GM12878 (cell line): ENCODE results near the gene OPRD1. TPM values are rescaled to one million over a fixed set of nuclear protein-coding genes. Genes with fewer than 3 reads are reported as not detected.

ENCODE experiments used
- ATAC-seq: fragments of 200-7000 bp; cut with Tn5 transposase; 3 replicates; pipeline ENCODE4 v1.9.1; 2020; ENCODE audit warnings: mild to moderate bottlenecking, moderate library complexity
- BruUV-seq: library from RNA; stranded (reverse); fragments of 400-500 nt; replicated peaks from 2 replicates; lab custom pipeline; 2021; lab: Mats Ljungman, UMichigan
- CTCF ChIA-PET: fragments of 300-600 bp; sonication (Branson Sonifier 250); formaldehyde crosslinking; extraction: SDS; loops from one replicate; lab custom pipeline; 2021; ENCODE audit warnings: inconsistent platforms; lab: Yijun Ruan, JAX
- POLR2A ChIA-PET: fragments of 350-600 bp; formaldehyde crosslinking; extraction: SDS; loops from one replicate; lab custom pipeline; 2021; ENCODE audit warnings: inconsistent platforms; lab: Charles Lee
- RAD21 ChIA-PET: fragments of 300-600 bp; sonication (Branson Sonifier 250); formaldehyde crosslinking; loops from one replicate; lab custom pipeline; 2023; ENCODE audit warnings: antibody characterized with exemption; ENCODE audit not compliant: unreplicated experiment; lab: Charles Lee
- SMC1A ChIA-PET: fragments of 300-600 bp; sonication (Branson Sonifier 250); formaldehyde crosslinking; loops from one replicate; lab custom pipeline; 2023; ENCODE audit not compliant: unreplicated experiment, uncharacterized antibody; lab: Charles Lee
- DNase-seq: peaks from one replicate; pipeline ENCODE4 v3.0.0-alpha.2; 2011; ENCODE audit warnings: low read depth, low spot score
- FAIRE-seq: peaks from 3 replicates; lab custom pipeline; 2011; peaks lifted over from hg19 to GRCh38; lab: Jason Lieb, UNC
- H2AFZ ChIP-seq: 2 replicates; pipeline ENCODE4 v1.6.0; 2011; ENCODE audit warnings: low read depth, low read length, control low read depth; ENCODE audit not compliant: control insufficient read depth
- H3K27ac ChIP-seq: 2 replicates; pipeline ENCODE4 v1.5.1; 2011; ENCODE audit warnings: control low read depth; ENCODE audit not compliant: control insufficient read depth, insufficient read depth
- H3K27me3 ChIP-seq, 2 experiments: replicated peaks in 1 of 2; 2 replicates each; pipeline versions ENCODE4 v1.6.0 to v1.6.1; 2011; ENCODE audit warnings: low read length in 1 of 2; ENCODE audit not compliant: control insufficient read depth in 2 of 2, insufficient read depth in 2 of 2
- H3K36me3 ChIP-seq, 2 experiments: 2 replicates each; pipeline ENCODE4 v1.5.1; 2011; ENCODE audit warnings: low read length in 1 of 2; ENCODE audit not compliant: control insufficient read depth in 2 of 2, insufficient read depth in 2 of 2
- H3K4me1 ChIP-seq: 2 replicates; pipeline ENCODE4 v1.6.1; 2011; ENCODE audit warnings: mild to moderate bottlenecking, low read length, moderate library complexity, mixed read lengths; ENCODE audit not compliant: control insufficient read depth, insufficient read depth
- H3K4me2 ChIP-seq: 2 replicates; pipeline ENCODE4 v1.6.0; 2011; ENCODE audit warnings: control low read depth; ENCODE audit not compliant: control insufficient read depth, insufficient read depth
- H3K4me3 ChIP-seq: fragments of 200-600 bp; sonication (generic); 2 replicates; pipeline ENCODE4 v1.5.1; 2016
- H3K79me2 ChIP-seq: 2 replicates; pipeline ENCODE4 v1.6.0; 2011; ENCODE audit warnings: low read length; ENCODE audit not compliant: control insufficient read depth, insufficient read depth
- H3K9ac ChIP-seq: 2 replicates; pipeline ENCODE4 v1.8.0; 2011; ENCODE audit warnings: low read length, control low read depth, mixed read lengths; ENCODE audit not compliant: control insufficient read depth, insufficient read depth
- H3K9me3 ChIP-seq: replicated peaks from 3 replicates; pipeline ENCODE4 v1.5.1; 2011; ENCODE audit warnings: mild to moderate bottlenecking, low read length; ENCODE audit not compliant: control insufficient read depth, insufficient read depth
- H4K20me1 ChIP-seq: 2 replicates; pipeline ENCODE4 v1.6.0; 2011; ENCODE audit not compliant: control insufficient read depth, insufficient read depth
- ASH2L ChIP-seq: fragments of 300-600, 200-600 bp; sonication (generic); IDR thresholded peaks from 2 replicates; pipeline ENCODE4 v1.6.1; 2017; ENCODE audit warnings: low read depth, mild to moderate bottlenecking, borderline replicate concordance
- CBFB ChIP-seq: IDR thresholded peaks from 2 replicates; pipeline ENCODE4 v1.6.1; 2016; ENCODE audit warnings: antibody characterized with exemption, low read depth
- CEBPB ChIP-seq, 2 experiments: fragments of 150-350 bp in 1 of 2; IDR thresholded peaks; 2 replicates each; pipeline ENCODE4 v1.6.1; 2012 to 2014; ENCODE audit warnings: low read depth in 2 of 2, low read length in 2 of 2, borderline replicate concordance in 1 of 2, inconsistent platforms in 1 of 2
- CREB1 ChIP-seq: IDR thresholded peaks from 2 replicates; pipeline ENCODE4 v1.6.1; 2012; ENCODE audit warnings: low read depth, mild to moderate bottlenecking, inconsistent platforms
- EED ChIP-seq: sonication (generic); IDR thresholded peaks from 2 replicates; pipeline ENCODE4 v1.6.1; 2016; ENCODE audit warnings: antibody characterized with exemption, low read depth
- EGR1 ChIP-seq, 2 experiments: IDR thresholded peaks; 1 replicate in 1 of 2; 2 replicates in 1 of 2; pipeline ENCODE4 v1.6.1; 2011 to 2012; ENCODE audit warnings: low read depth in 2 of 2, low read length in 2 of 2, borderline replicate concordance in 1 of 2, mild to moderate bottlenecking in 1 of 2, moderate library complexity in 1 of 2
- KAT2A ChIP-seq: conservative IDR thresholded peaks from 2 replicates; pipeline ENCODE4 v1.6.1; 2011; ENCODE audit warnings: low read depth, low read length; ENCODE audit not compliant: control insufficient read depth
- SMC3 ChIP-seq: IDR thresholded peaks from 2 replicates; pipeline ENCODE4 v1.6.1; 2011; ENCODE audit warnings: low read length, improper control_type of control experiment, borderline replicate concordance
- SP1 ChIP-seq: IDR thresholded peaks from one replicate; pipeline ENCODE4 v1.6.1; 2011; ENCODE audit warnings: low read depth, low read length
- STAT1 ChIP-seq: fragments of 450-650 bp; conservative IDR thresholded peaks from 2 replicates; pipeline ENCODE4 v1.6.1; 2014; ENCODE audit warnings: antibody characterized with exemption, mild to moderate bottlenecking
- TCF3 ChIP-seq: IDR thresholded peaks from 2 replicates; pipeline ENCODE4 v1.6.1; 2012; ENCODE audit warnings: low read depth, mild to moderate bottlenecking, low read length, borderline replicate concordance; ENCODE audit not compliant: insufficient read depth
- USF2 ChIP-seq: IDR thresholded peaks from 2 replicates; pipeline ENCODE4 v1.6.1; 2011; ENCODE audit warnings: low read depth, low read length, improper control_type of control experiment, borderline replicate concordance
- ZNF24 ChIP-seq: fragments of 450-650 bp; IDR thresholded peaks from 2 replicates; pipeline ENCODE4 v1.6.1; 2017; ENCODE audit warnings: antibody characterized with exemption, mild to moderate bottlenecking
- WGBS: methylation state at CpG from one replicate; pipeline ENCODE4 v1.1.6; 2016; ENCODE audit warnings: low lambda C conversion rate; ENCODE audit not compliant: insufficient replicate concordance, insufficient coverage; ENCODE audit errors: missing lambda C conversion rate; 5-methylcytosine and 5-hydroxymethylcytosine counted together
- in situ Hi-C: fragments of 300-500 bp; cut with MboI; formaldehyde crosslinking; loops from 9 replicates; pipeline ENCODE4 v1.14.3; 2018; ENCODE audit warnings: mixed read lengths
- intact Hi-C: fragments of 100-400 bp; cut with micrococcal nuclease; formaldehyde crosslinking; loops from one replicate; pipeline ENCODE4 v1.14.2; 2022; ENCODE audit not compliant: unreplicated experiment
- polyA plus RNA-seq, 11 experiments: library from polyadenylated mRNA; depleted of rRNA in 4 of 11; unstranded in 6 of 11; stranded (reverse) in 5 of 11; fragments of >200 nt; fragmentation: Nextera tagmentation in 4 of 11; fragmentation: Illumina TruSeq in 1 of 11; extraction: Ambion mirVana in 4 of 11; extraction: Trizol in 1 of 11; gene quantifications; 1 replicate in 1 of 11; 2 replicates in 10 of 11; pipeline versions ENCODE4 v1.2.1 to v1.2.3, GENCODE V29; 2011 to 2016; ENCODE audit warnings: inconsistent platforms in 2 of 11, missing spikeins in 2 of 11, low read depth in 1 of 11
- total RNA-seq, 4 experiments: library from RNA; depleted of rRNA in 3 of 4; stranded (reverse); fragments of >200 nt in 3 of 4; fragmentation: Illumina TruSeq in 1 of 4; extraction: Trizol in 1 of 4; gene quantifications; 2 replicates each; pipeline versions ENCODE4 v1.2.1 to v1.2.3, GENCODE V29; 2013 to 2021
- TF ChIP-seq, protein P1 (sequence below): fragments of 150-350 bp; IDR thresholded peaks from 2 replicates; pipeline ENCODE4 v1.6.1; 2016; ENCODE audit warnings: low read depth, low read length

OPRD1 gene
- total and polyA plus RNA-seq, 10 of the 15 experiments (the other 5 are each of a cell fraction or from before 2014, with no cell fraction given) = 0.02 TPM; not detected in 8

DNA sequence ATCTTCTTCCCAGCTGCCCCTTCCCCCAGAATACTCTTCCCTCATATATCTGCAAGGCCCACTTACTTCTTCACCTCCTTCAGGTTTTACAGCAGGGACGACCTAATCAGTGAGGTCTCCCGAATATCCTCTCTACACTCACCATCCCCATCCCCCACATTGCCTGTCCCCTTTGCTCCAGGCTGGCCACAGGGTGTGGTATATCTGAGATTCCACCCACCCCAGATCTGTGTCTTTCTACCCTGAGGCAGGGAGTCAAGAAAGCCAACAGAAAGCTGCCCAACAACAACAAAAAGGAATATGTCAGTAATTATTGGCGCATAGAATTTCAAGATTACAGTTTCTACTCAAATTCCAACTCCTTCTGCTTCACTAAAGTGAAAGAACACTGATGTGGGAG, 30.0 kb upstream of the OPRD1 start:
- no peak for FAIRE-seq
- POLR2A ChIA-PET = interaction anchor here (0.6 kb wide), 1 partner anchor 97 kb away, joined by 3 read pairs; no protein-coding TSS in a partner anchor
- in situ Hi-C loops = loop anchor here (5.0 kb wide), 1 partner anchor 415 kb away; no protein-coding TSS in a partner anchor

More for the DNA sequence above, 30.0 kb upstream of the OPRD1 start:
- SMC1A ChIA-PET = interaction anchor here (7.3 kb wide), 1 partner anchor 95 kb away, joined by 107 read pairs; no protein-coding TSS in a partner anchor
- no TSS peak for BruUV-seq
- H3K4me2 ChIP-seq = no peak overlapping the region
- no peaks in the 10 kb centered on the region for H3K79me2 ChIP-seq
- intact Hi-C loops = loop anchor here (10.0 kb wide), 1 partner anchor 423 kb away; no protein-coding TSS in a partner anchor
- WGBS = 48% methylated on average over 3 of the region's 3 CpGs
- ATAC-seq (no peak), DNase-seq (no peak)
- no peaks in the 10 kb centered on the region for H3K9me3 ChIP-seq
- H3K4me3 ChIP-seq = no peak overlapping the region
- TF ChIP-seq CEBPB (IDR thresholded peaks at IDR 0.05; ENCODE audit: borderline replicate concordance in 1 of 2, low read depth in 2 of 2, low read length in 2 of 2) = no peak
- no peak for TF ChIP-seq TCF3
- TF ChIP-seq CREB1 = no peak
- TF ChIP-seq EGR1 (IDR thresholded peaks at IDR 0.05; ENCODE audit: borderline replicate concordance in 1 of 2, low read depth in 2 of 2, low read length in 2 of 2) = no peak
- no peak for TF ChIP-seq STAT1
- TF ChIP-seq SP1 = no peak
- no peak for TF ChIP-seq CBFB
- TF ChIP-seq ASH2L = no peak
- no peak for TF ChIP-seq USF2
- TF ChIP-seq, protein P1, sequence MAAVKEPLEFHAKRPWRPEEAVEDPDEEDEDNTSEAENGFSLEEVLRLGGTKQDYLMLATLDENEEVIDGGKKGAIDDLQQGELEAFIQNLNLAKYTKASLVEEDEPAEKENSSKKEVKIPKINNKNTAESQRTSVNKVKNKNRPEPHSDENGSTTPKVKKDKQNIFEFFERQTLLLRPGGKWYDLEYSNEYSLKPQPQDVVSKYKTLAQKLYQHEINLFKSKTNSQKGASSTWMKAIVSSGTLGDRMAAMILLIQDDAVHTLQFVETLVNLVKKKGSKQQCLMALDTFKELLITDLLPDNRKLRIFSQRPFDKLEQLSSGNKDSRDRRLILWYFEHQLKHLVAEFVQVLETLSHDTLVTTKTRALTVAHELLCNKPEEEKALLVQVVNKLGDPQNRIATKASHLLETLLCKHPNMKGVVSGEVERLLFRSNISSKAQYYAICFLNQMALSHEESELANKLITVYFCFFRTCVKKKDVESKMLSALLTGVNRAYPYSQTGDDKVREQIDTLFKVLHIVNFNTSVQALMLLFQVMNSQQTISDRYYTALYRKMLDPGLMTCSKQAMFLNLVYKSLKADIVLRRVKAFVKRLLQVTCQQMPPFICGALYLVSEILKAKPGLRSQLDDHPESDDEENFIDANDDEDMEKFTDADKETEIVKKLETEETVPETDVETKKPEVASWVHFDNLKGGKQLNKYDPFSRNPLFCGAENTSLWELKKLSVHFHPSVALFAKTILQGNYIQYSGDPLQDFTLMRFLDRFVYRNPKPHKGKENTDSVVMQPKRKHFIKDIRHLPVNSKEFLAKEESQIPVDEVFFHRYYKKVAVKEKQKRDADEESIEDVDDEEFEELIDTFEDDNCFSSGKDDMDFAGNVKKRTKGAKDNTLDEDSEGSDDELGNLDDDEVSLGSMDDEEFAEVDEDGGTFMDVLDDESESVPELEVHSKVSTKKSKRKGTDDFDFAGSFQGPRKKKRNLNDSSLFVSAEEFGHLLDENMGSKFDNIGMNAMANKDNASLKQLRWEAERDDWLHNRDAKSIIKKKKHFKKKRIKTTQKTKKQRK = no peak
- no peak for TF ChIP-seq ZNF24
- no peak for TF ChIP-seq SMC3
- TF ChIP-seq EED = no peak
- no peak for TF ChIP-seq KAT2A
- H3K4me1 ChIP-seq = no peaks in the 10 kb centered on the region
- RAD21 ChIA-PET = interaction anchor here (1.1 to 5.1 kb wide), 2 partner anchors 53 to 94 kb away, joined by 3 to 118 read pairs; no protein-coding TSS in a partner anchor
- CTCF ChIA-PET = interaction anchor here (0.8 to 8.0 kb wide), 3 partner anchors 97 to 420 kb away, joined by 3 to 268 read pairs (median 3); no protein-coding TSS in a partner anchor
- no peak overlapping the region for H2AFZ ChIP-seq
- no peaks in the 10 kb centered on the region for H3K36me3 ChIP-seq
- H3K27me3 ChIP-seq = no peaks in the 10 kb centered on the region
- H4K20me1 ChIP-seq = no peaks in the 10 kb centered on the region
- H3K9ac ChIP-seq = no peak overlapping the region
- H3K27ac ChIP-seq = no peak overlapping the region
